ENCODE measurements around the gene TMEM238L. TPM values are rescaled to one million over a fixed set of nuclear protein-coding genes. Genes with fewer than 3 reads are reported as not detected.

The TMEM238L gene
- total and polyA plus RNA-seq, 2 of the 8 experiments (the other 6 are each of a cell fraction or from before 2014, with no cell fraction given), result not detected

DNA sequence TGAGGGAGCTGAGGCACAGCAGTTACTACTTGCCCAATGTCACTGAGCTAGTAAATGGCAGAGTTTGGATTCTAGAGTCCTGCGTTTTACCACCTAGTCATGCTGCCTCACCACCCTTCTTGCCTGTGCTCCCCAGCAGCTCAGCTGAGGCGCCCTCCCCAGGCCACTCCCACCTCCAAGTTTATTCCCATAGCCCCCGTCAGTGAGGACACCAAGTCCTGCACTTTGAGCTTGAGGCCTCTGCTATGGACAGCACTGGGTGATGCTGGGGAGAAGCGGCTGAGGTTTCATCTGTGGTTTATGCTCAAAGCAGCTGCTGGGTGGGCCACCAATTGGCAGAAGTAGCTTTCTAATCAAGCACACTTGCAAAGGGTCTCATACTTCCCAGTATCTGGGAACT, 36.7 kb downstream of the TMEM238L start (continued):
- no peak for TF ChIP-seq RNF2 (IDR thresholded peaks at IDR 0.05; ENCODE audit: borderline replicate concordance, low read depth, low read length, missing control alignments, poor library complexity, severe bottlenecking)
- TF ChIP-seq SIN3A (conservative IDR thresholded peaks at IDR 0.05 in 1 of 2, IDR thresholded peaks at IDR 0.05 in 1 of 2; ENCODE audit: low read depth in 1 of 2, low read length in 2 of 2), result no peak
- TF ChIP-seq BCL11A (IDR thresholded peaks at IDR 0.05; ENCODE audit: low read depth in 2 of 2, low read length in 2 of 2), result no peak
- no peak for TF ChIP-seq RAD21 (IDR thresholded peaks at IDR 0.05 in 1 of 2, conservative IDR thresholded peaks at IDR 0.05 in 1 of 2; ENCODE audit: low read depth in 2 of 2, low read length in 2 of 2)
- TF ChIP-seq GTF2F1 (IDR thresholded peaks at IDR 0.05; ENCODE audit: borderline replicate concordance, low read depth, low read length), result no peak
- TF ChIP-seq POLR2AphosphoS5 (IDR thresholded peaks at IDR 0.05; ENCODE audit: low read depth, low read length), result no peak
- TF ChIP-seq BACH1 (IDR thresholded peaks at IDR 0.05; ENCODE audit: low read length), result no peak
- no peak for TF ChIP-seq SAP30 (IDR thresholded peaks at IDR 0.05; ENCODE audit: insufficient read depth, insufficient replicate concordance, low read length)
- TF ChIP-seq ZNF274 (IDR thresholded peaks at IDR 0.05; ENCODE audit: borderline replicate concordance, extremely low read depth, low read length), result no peak
